OCI-LY7 (cell line): ENCODE results near the gene GPR42. TPM values are rescaled to one million over a fixed set of nuclear protein-coding genes. Genes with fewer than 3 reads are reported as not detected.

Experiments
- BruUV-seq: library from RNA; stranded (reverse); fragments of 400-500 nt; replicated peaks from 2 replicates; lab custom pipeline; 2021; lab: Mats Ljungman, UMichigan
- CTCF ChIA-PET: fragments of 300-600 bp; sonication (Branson Sonifier 250); formaldehyde crosslinking; loops from one replicate; lab custom pipeline; 2022; ENCODE audit warnings: antibody characterized with exemption; ENCODE audit not compliant: unreplicated experiment; lab: Charles Lee
- POLR2A ChIA-PET: fragments of 300-600 bp; sonication (Branson Sonifier 250); formaldehyde crosslinking; loops from one replicate; lab custom pipeline; 2022; ENCODE audit warnings: antibody characterized with exemption; lab: Charles Lee
- DNase-seq: peaks from one replicate; pipeline ENCODE4 v3.0.0-alpha.2; 2015; ENCODE audit warnings: low spot score
- H2AFZ ChIP-seq: fragments of 200-600 bp; sonication (generic), shearing (Covaris generic); 2 replicates; pipeline ENCODE4 v1.6.1; 2014; ENCODE audit warnings: mild to moderate bottlenecking, antibody characterized with exemption, low read length, moderate library complexity
- H3K27ac ChIP-seq: fragments of 200-600 bp; sonication (generic); 2 replicates; pipeline ENCODE4 v1.5.1; 2014; ENCODE audit warnings: mixed run types, low read depth, mild to moderate bottlenecking, moderate library complexity, low read length, inconsistent platforms; ENCODE audit not compliant: poor library complexity, severe bottlenecking
- H3K36me3 ChIP-seq: fragments of 200-600 bp; sonication (generic); 2 replicates; pipeline ENCODE4 v1.6.1; 2014; ENCODE audit warnings: mild to moderate bottlenecking, antibody characterized with exemption, low read length, moderate library complexity, mixed read lengths; ENCODE audit not compliant: insufficient read depth
- H3K4me1 ChIP-seq: fragments of 200-600 bp; sonication (generic); 2 replicates; pipeline ENCODE4 v1.5.1; 2014; ENCODE audit warnings: mild to moderate bottlenecking, low read length; ENCODE audit not compliant: insufficient read depth, poor library complexity, severe bottlenecking
- H3K4me2 ChIP-seq: fragments of 200-600 bp; sonication (generic); 2 replicates; pipeline ENCODE4 v1.6.1; 2014; ENCODE audit warnings: mild to moderate bottlenecking, low read length
- H3K4me3 ChIP-seq: fragments of 200-600 bp; sonication (generic); 2 replicates; pipeline ENCODE4 v1.5.1; 2014; ENCODE audit warnings: mild to moderate bottlenecking, low read depth, low read length; ENCODE audit not compliant: poor library complexity, severe bottlenecking
- H3K79me2 ChIP-seq: fragments of 200-600 bp; sonication (generic); 2 replicates; pipeline ENCODE4 v1.6.1; 2016; ENCODE audit warnings: low read depth, mild to moderate bottlenecking, low read length, moderate library complexity, mixed read lengths; ENCODE audit not compliant: insufficient read depth
- H3K9me2 ChIP-seq: fragments of 200-600 bp; sonication (generic); 2 replicates; pipeline ENCODE4 v1.6.1; 2016; ENCODE audit warnings: mild to moderate bottlenecking, low read length, mixed read lengths; ENCODE audit not compliant: insufficient read depth
- H3K9me3 ChIP-seq: fragments of 200-600 bp; sonication (generic); 2 replicates; pipeline ENCODE4 v1.6.1; 2014; ENCODE audit warnings: mild to moderate bottlenecking, mixed run types, low read length, mixed read lengths
- H4K20me1 ChIP-seq: fragments of 200-600 bp; sonication (generic); 2 replicates; pipeline ENCODE4 v1.6.1; 2014; ENCODE audit warnings: mild to moderate bottlenecking, antibody characterized with exemption, low read length, moderate library complexity, mixed read lengths; ENCODE audit not compliant: insufficient read depth
- EZH2phosphoT487 ChIP-seq: fragments of 200-600 bp; sonication (generic); IDR thresholded peaks from 2 replicates; pipeline ENCODE4 v1.6.1; 2018; ENCODE audit warnings: low read depth, borderline replicate concordance, mild to moderate bottlenecking, mixed run types, antibody characterized with exemption, low read length, moderate library complexity, mixed read lengths
- intact Hi-C: fragments of 100-400 bp; cut with micrococcal nuclease; formaldehyde crosslinking; loops from one replicate; pipeline ENCODE4 v1.10.0; 2022; ENCODE audit not compliant: unreplicated experiment
- total RNA-seq, 2 experiments: library from RNA; depleted of rRNA in 1 of 2; stranded (reverse); fragments of >200 nt in 1 of 2; shearing (Covaris generic) in 1 of 2; gene quantifications; 2 replicates each; pipeline ENCODE4 v1.2.3, GENCODE V29; 2014 to 2022
- TF ChIP-seq, protein P1 (sequence below): fragments of 200-600 bp; sonication (generic); conservative IDR thresholded peaks from 2 replicates; pipeline ENCODE4 v1.5.1; 2014; ENCODE audit warnings: mild to moderate bottlenecking, antibody characterized with exemption, low read length, moderate library complexity, mixed read lengths

The GPR42 gene
- total RNA-seq, 2 experiments from 2014 or later = 0.06 TPM; not detected in 1

DNA sequence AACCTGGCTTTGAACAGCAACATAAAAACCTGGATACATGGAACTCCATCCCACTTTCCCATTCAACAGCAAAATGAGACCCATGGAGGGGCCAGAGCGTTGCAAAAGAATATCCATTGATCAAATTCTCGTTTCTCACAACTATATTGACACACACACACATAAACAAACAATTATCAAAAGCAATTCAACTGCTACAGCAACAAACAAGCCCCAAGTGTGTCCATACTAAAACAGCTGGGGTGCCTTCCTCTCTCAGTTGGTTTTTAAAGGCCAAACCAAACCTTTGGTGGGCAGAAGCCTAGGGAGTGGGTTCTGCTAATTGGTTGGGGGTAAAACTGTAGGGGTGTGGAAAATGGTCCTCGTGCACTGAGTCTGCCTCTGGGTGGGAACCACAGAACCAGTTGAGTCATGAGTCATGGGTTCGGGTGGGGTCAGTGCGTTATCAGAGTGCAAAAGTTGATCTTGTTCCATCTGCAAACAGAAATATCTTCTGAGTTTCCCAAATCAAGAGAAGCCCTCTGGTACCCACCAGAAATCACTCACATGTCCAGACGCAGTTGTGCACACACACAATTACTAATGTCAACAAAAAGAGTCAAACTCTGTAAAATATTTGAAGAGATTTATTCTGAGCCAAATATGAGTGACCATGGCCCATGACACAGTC lies 18.5 kb downstream of the GPR42 start:
- CTCF ChIA-PET = no interaction called here
- TF ChIP-seq EZH2phosphoT487 = no peak
- TF ChIP-seq, protein P1, sequence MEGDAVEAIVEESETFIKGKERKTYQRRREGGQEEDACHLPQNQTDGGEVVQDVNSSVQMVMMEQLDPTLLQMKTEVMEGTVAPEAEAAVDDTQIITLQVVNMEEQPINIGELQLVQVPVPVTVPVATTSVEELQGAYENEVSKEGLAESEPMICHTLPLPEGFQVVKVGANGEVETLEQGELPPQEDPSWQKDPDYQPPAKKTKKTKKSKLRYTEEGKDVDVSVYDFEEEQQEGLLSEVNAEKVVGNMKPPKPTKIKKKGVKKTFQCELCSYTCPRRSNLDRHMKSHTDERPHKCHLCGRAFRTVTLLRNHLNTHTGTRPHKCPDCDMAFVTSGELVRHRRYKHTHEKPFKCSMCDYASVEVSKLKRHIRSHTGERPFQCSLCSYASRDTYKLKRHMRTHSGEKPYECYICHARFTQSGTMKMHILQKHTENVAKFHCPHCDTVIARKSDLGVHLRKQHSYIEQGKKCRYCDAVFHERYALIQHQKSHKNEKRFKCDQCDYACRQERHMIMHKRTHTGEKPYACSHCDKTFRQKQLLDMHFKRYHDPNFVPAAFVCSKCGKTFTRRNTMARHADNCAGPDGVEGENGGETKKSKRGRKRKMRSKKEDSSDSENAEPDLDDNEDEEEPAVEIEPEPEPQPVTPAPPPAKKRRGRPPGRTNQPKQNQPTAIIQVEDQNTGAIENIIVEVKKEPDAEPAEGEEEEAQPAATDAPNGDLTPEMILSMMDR = no peak

DNA sequence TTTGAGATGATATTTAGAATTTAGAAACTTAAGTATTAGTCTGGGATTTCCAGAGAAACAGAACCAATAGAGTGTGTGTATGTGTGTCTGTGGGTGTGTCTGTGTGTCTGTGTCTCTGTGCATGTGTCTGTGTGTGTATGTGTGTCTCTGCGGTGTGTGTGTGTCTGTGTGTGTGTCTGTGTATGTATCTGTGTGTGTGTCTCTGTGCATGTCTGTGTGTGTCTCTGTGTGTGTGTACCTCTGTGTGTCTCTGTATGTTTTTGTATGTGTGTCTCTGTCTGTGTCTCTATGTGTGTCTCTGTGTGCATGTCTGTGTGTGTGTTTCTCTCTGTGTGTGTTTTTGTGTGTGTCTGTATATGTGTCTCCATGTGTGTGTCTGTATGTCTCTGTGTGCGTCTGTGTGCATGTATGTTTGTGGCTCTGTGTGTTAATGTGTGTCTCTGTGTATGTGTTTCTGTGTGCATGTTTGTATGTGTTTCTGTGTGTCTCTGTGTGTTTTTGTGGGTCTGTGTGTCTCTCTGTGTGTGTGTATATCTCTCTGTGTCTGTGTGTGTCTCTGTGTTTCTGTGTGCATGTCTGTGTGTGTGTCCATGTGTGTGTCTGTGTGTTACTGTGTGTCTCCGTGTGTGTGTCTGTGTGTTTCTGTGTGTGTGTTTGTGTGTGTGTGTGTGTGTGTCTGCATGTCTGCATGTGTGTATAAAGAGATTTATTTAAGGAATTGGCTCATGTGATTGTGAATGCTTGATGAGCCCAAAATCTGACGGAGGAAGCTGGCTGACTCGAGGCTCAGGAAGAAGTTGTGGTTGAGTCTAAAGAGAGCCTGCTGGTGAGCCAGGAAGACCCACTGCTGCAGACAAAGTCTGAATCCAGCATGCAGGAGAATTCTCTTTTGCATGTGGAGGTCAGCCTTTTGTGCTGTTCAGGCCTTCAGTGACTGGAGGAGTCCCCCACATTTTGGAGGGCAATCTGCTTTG lies 22.2 kb downstream of the GPR42 start:
- no peak for TF ChIP-seq EZH2phosphoT487
- TF ChIP-seq, protein P1 = no peak
- H3K27ac ChIP-seq = no peak overlapping the region
- H3K4me2 ChIP-seq = no peak overlapping the region
- ChIA-PET CTCF (no interaction called here), POLR2A (no interaction called here)
- no peaks in the 10 kb centered on the region for H4K20me1 ChIP-seq
- H2AFZ ChIP-seq = no peak overlapping the region
- BruUV-seq = no TSS peak
- intact Hi-C loops = no loop called here
- H3K36me3 ChIP-seq = no peaks in the 10 kb centered on the region
- no peaks in the 10 kb centered on the region for H3K4me1 ChIP-seq
- H3K9me2 ChIP-seq = no peaks in the 10 kb centered on the region
- H3K9me3 ChIP-seq = no peaks in the 10 kb centered on the region
- no peaks in the 10 kb centered on the region for H3K79me2 ChIP-seq
- DNase-seq = no peak
- no peak overlapping the region for H3K4me3 ChIP-seq

More for the DNA sequence above, 18.5 kb downstream of the GPR42 start:
- DNase-seq = no peak
- BruUV-seq = no TSS peak
- intact Hi-C loops = no loop called here
- Histone ChIP-seq H3K9me3 (peaks cover 13% of the 10 kb centered on the region; the same call in 1 of the 2 replicates), H3K4me2 (no peak overlapping the region), H3K9me2 (no peaks in the 10 kb centered on the region), H3K4me3 (no peak overlapping the region), H2AFZ (no peak overlapping the region), H3K27ac (no peak overlapping the region), H3K4me1 (no peaks in the 10 kb centered on the region), H4K20me1 (no peaks in the 10 kb centered on the region), H3K36me3 (no peaks in the 10 kb centered on the region), H3K79me2 (no peaks in the 10 kb centered on the region)
- POLR2A ChIA-PET = interaction anchor here (0.6 kb wide), 1 partner anchor 355 kb away, joined by 3 read pairs; no protein-coding TSS in a partner anchor
